AG09309 (cell line): Measurements from ENCODE around the gene SULT1C4.

Experiments used
- DNase-seq: peaks from one replicate; pipeline ENCODE4 v3.0.0-alpha.2; 2010; ENCODE audit warnings: low read depth
- H3K4me3 ChIP-seq: 2 replicates; pipeline ENCODE4 v1.5.1; 2011; ENCODE audit warnings: mild to moderate bottlenecking, low read depth, low read length, moderate library complexity; ENCODE audit not compliant: control insufficient read depth
- TF ChIP-seq, protein P1 (sequence below): IDR thresholded peaks from 2 replicates; pipeline ENCODE4 v1.5.1; 2011; ENCODE audit warnings: mild to moderate bottlenecking, low read depth, low read length, inconsistent platforms; ENCODE audit not compliant: insufficient read depth, control insufficient read depth; ENCODE audit errors: missing control alignments

SULT1C4 gene

DNA sequence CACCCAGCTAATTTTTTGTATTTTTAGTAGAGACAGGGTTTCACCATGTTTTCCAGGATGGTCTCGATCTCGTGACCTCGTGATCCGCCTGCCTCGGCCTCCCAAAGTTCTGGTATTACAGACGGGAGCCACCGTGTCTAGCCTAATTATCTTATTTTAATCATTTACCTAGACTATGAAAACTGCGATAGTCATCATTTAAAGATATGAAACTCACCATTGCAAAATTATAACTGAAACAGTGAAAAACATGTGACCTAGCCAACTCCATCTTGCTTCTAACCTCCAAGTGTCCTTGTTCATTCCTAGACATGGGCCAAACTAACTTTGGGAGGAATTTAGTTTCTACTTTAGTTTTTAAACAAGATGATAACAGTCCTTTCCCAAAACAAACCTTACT is 17.4 kb downstream of the SULT1C4 start:
- TF ChIP-seq, protein P1, sequence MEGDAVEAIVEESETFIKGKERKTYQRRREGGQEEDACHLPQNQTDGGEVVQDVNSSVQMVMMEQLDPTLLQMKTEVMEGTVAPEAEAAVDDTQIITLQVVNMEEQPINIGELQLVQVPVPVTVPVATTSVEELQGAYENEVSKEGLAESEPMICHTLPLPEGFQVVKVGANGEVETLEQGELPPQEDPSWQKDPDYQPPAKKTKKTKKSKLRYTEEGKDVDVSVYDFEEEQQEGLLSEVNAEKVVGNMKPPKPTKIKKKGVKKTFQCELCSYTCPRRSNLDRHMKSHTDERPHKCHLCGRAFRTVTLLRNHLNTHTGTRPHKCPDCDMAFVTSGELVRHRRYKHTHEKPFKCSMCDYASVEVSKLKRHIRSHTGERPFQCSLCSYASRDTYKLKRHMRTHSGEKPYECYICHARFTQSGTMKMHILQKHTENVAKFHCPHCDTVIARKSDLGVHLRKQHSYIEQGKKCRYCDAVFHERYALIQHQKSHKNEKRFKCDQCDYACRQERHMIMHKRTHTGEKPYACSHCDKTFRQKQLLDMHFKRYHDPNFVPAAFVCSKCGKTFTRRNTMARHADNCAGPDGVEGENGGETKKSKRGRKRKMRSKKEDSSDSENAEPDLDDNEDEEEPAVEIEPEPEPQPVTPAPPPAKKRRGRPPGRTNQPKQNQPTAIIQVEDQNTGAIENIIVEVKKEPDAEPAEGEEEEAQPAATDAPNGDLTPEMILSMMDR, result no peak
- no peak overlapping the region for H3K4me3 ChIP-seq
- DNase-seq, result no peak

GRCh38 chr2:108396845-108397244 is 19.1 kb downstream of the SULT1C4 start:
- TF ChIP-seq, protein P1, result peak; percentile 48
- peak; percentile 7 for DNase-seq
- no peak overlapping the region for H3K4me3 ChIP-seq

DNA sequence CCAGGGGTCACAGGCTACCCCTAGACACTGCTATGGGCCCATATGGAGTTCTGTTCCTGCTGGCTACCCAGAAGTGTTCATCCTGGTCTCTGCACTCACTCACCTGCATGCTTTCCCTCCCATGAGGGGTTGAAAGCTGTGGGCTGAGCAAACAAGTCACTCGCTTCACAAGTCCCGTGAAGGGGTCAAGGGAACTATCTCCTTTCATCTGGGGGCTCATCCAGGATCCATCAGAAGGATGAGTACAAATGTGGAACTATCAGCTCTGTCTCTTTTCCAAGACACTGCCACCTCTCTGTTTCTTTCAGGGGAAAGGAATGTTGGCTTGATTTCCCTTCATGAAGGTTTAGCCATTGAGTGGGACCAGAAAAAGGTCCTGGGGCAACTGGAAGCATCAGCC is 21.7 kb downstream of the SULT1C4 start:
- no peak overlapping the region for H3K4me3 ChIP-seq
- DNase-seq, result no peak
- TF ChIP-seq, protein P1, result no peak

- H3K4me3 ChIP-seq, result no peak overlapping the region
- TF ChIP-seq, protein P1, result no peak
- no peak for DNase-seq
Measured at GRCh38 chr2:108401800-108402199, 24.0 kb downstream of the SULT1C4 start.

DNA sequence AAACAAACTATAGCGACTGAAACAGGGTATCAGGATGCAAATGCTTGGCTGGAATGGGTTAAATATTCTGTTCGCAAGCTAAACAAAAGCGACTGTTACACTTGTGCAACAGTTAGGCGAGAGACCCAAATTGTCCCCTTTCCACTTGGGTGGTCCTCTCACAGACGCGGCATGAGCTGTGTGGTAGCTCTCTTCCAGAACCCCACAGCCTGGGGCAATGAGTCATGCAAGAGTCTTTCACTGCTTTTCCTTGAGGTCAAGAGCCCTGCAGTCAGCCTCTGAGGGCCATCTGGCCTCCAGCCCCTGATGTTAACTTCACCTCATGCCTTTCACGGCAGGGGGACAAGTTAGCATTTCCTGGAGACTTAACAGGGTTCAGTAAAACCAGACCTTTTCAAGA is 25.7 kb downstream of the SULT1C4 start:
- peak; percentile 20 for DNase-seq
- no peak overlapping the region for H3K4me3 ChIP-seq
- TF ChIP-seq, protein P1, result no peak

DNA sequence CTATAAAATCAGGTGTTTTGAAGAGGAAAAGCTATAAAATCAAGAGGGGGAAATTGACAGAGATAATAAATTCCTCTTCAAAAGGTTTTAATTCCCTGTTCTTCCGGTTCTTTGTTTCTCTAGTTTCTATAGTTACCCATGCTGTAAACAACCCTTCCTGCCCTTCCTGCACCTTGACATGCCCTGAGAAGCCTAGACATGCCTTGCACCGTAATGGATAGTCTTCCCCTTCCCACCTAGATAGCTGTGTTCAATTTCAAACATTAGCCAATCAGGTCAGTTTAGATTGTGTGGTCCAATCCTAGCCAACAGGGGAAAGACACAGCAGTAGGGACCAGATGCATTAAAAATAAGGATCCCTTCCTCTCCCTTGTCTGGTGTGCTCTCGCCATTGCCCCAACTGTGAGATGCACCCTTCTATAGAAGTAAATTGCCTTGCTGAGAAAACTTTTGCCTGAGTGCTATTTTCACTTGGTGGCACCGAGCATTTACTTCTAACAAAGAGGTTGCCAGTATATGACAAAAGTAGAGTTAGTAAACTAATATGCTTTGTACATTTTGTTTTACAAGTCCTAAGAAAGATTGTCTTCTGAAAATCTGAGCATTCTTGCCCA is 27.1 kb downstream of the SULT1C4 start:
- DNase-seq, result no peak
- TF ChIP-seq, protein P1, result no peak
- no peak overlapping the region for H3K4me3 ChIP-seq
